HG03139 (cell line): Measurements from ENCODE around the gene PAK6.

Experiments
- ATAC-seq: cut with Tn5 transposase; IDR thresholded peaks from one replicate; pipeline ENCODE4 v1.9.1; 2021; ENCODE audit not compliant: unreplicated experiment

Gene PAK6

GRCh38 chr15:40238532-40239403, at the start of gene PAK6:
PAK6 (plus strand) TSS chr15:40239063; CDS start chr15:40264786, 25,723 bp downstream.
- ATAC-seq = no peak

- ATAC-seq = no peak
Observed at GRCh38 chr15:40190591-40190990, 48.3 kb upstream of the PAK6 start.

GRCh38 chr15:40192942-40193341, 45.9 kb upstream of the PAK6 start:
- ATAC-seq = no peak

- ATAC-seq = no peak
Observed at GRCh38 chr15:40197434-40197833, 41.4 kb upstream of the PAK6 start.

- no peak for ATAC-seq
Observed at GRCh38 chr15:40198355-40199085, 40.3 kb upstream of the PAK6 start.

- no peak for ATAC-seq
Observed at GRCh38 chr15:40204100-40204499, 34.8 kb upstream of the PAK6 start.

GRCh38 chr15:40217166-40217824, 21.6 kb upstream of the PAK6 start:
- no peak for ATAC-seq

GRCh38 chr15:40219801-40220200, 19.1 kb upstream of the PAK6 start:
- ATAC-seq = no peak

- ATAC-seq = no peak
Observed at GRCh38 chr15:40222131-40222530, 16.7 kb upstream of the PAK6 start.

GRCh38 chr15:40226736-40227135, 12.1 kb upstream of the PAK6 start:
- ATAC-seq = no peak

- ATAC-seq = no peak
Observed at GRCh38 chr15:40229316-40229715, 9.5 kb upstream of the PAK6 start.

GRCh38 chr15:40229956-40230355, 8.9 kb upstream of the PAK6 start:
- no peak for ATAC-seq

GRCh38 chr15:40232625-40233070, 6.2 kb upstream of the PAK6 start:
- ATAC-seq = no peak

GRCh38 chr15:40233727-40234577, 4.9 kb upstream of the PAK6 start:
- ATAC-seq = no peak

GRCh38 chr15:40234783-40235182, 4.1 kb upstream of the PAK6 start:
- no peak for ATAC-seq

GRCh38 chr15:40235201-40235885, 3.5 kb upstream of the PAK6 start:
- ATAC-seq = no peak

- ATAC-seq = no peak
Observed at GRCh38 chr15:40239404-40239692, 485 bp downstream of the PAK6 start.

- ATAC-seq = no peak
Observed at GRCh38 chr15:40239693-40240618, 1.1 kb downstream of the PAK6 start.

- ATAC-seq = no peak
Observed at GRCh38 chr15:40240619-40241221, 1.9 kb downstream of the PAK6 start.
